CD14-positive monocyte (primary cell): ENCODE measurements around the gene CUEDC1. TPM values are rescaled to one million over a fixed set of nuclear protein-coding genes. Genes with fewer than 3 reads are reported as not detected.
"Not testable (repeated sequence)": the region's sequence is repeated elsewhere in the genome, so short reads cannot be mapped to it uniquely, and the experiment has no call there.

Experiments used
- DNase-seq, 3 donors: peaks; one replicate each; pipeline ENCODE4 v3.0.0-alpha.2; 2011 to 2022
- H2AFZ ChIP-seq: 2 replicates; pipeline ENCODE4 v1.6.0; 2012; ENCODE audit warnings: mild to moderate bottlenecking, low read depth, low read length, inconsistent platforms; ENCODE audit not compliant: insufficient read depth, poor library complexity, severe bottlenecking
- H3K27ac ChIP-seq, 2 donors: 1 replicate in 1 of 2; 2 replicates in 1 of 2; pipeline ENCODE4 v1.5.1; 2012 to 2013; ENCODE audit warnings: low read length in 2 of 2, control low read depth in 1 of 2, inconsistent platforms in 1 of 2, low read depth in 1 of 2, mild to moderate bottlenecking in 1 of 2
- H3K27me3 ChIP-seq, 2 donors: one replicate each; pipeline versions ENCODE4 v1.6.0 to v1.6.1; 2011 to 2013; ENCODE audit warnings: low read length in 2 of 2; ENCODE audit not compliant: control insufficient read depth in 2 of 2, insufficient read depth in 2 of 2
- H3K36me3 ChIP-seq, 2 donors: replicated peaks in 1 of 2; 1 replicate in 1 of 2; 2 replicates in 1 of 2; pipeline versions ENCODE4 v1.5.1 to v1.6.1; 2012 to 2013; ENCODE audit warnings: low read length in 2 of 2, control low read depth in 1 of 2, inconsistent platforms in 1 of 2, mild to moderate bottlenecking in 1 of 2; ENCODE audit not compliant: insufficient read depth in 2 of 2, control insufficient read depth in 1 of 2
- H3K4me1 ChIP-seq, 2 donors: 1 replicate in 1 of 2; 2 replicates in 1 of 2; pipeline versions ENCODE4 v1.5.1 to v1.6.1; 2012 to 2013; ENCODE audit warnings: low read length in 2 of 2, control low read depth in 1 of 2, inconsistent platforms in 1 of 2, mild to moderate bottlenecking in 1 of 2, moderate library complexity in 1 of 2; ENCODE audit not compliant: insufficient read depth in 2 of 2, control insufficient read depth in 1 of 2
- H3K4me2 ChIP-seq: replicated peaks from 2 replicates; pipeline ENCODE3; 2012; ENCODE audit warnings: low read length, moderate library complexity, mild to moderate bottlenecking; ENCODE audit not compliant: poor library complexity, severe bottlenecking; ENCODE audit errors: extremely low read depth
- H3K4me3 ChIP-seq, 3 experiments: fragments of 200-600 bp in 1 of 3; sonication (generic) in 1 of 3; replicated peaks in 1 of 3; 1 replicate in 2 of 3; 2 replicates in 1 of 3; pipeline ENCODE4 v1.5.1; 2011 to 2013; ENCODE audit warnings: low read length in 3 of 3, mild to moderate bottlenecking in 3 of 3, control low read depth in 2 of 3, low read depth in 2 of 3, inconsistent platforms in 1 of 3, moderate library complexity in 1 of 3
- H3K79me2 ChIP-seq: 2 replicates; pipeline ENCODE4 v1.6.0; 2012; ENCODE audit warnings: mild to moderate bottlenecking, control low read depth, inconsistent platforms, low read length, moderate library complexity; ENCODE audit not compliant: insufficient read depth
- H3K9ac ChIP-seq: 2 replicates; pipeline ENCODE4 v1.6.0; 2017; ENCODE audit warnings: low read length, mild to moderate bottlenecking; ENCODE audit not compliant: insufficient read depth, poor library complexity, severe bottlenecking
- H3K9me3 ChIP-seq, 2 donors: replicated peaks in 1 of 2; 1 replicate in 1 of 2; 2 replicates in 1 of 2; pipeline versions ENCODE4 v1.5.1 to v1.6.1; 2012 to 2013; ENCODE audit warnings: low read length in 2 of 2, control low read depth in 1 of 2; ENCODE audit not compliant: control insufficient read depth in 1 of 2, insufficient read depth in 1 of 2
- H4K20me1 ChIP-seq: 2 replicates; pipeline ENCODE4 v1.6.0; 2012; ENCODE audit warnings: mild to moderate bottlenecking, low read length, control low read depth, moderate library complexity; ENCODE audit not compliant: insufficient read depth
- H3K27ac Mint-ChIP-seq, 7 donors: one replicate each; pipeline ENCODE4 v1.8.0; 2020; ENCODE audit warnings: mild to moderate bottlenecking in 7 of 7, mixed read lengths in 7 of 7, moderate library complexity in 6 of 7, inconsistent platforms in 2 of 7
- H3K27me3 Mint-ChIP-seq, 3 donors: one replicate each; pipeline ENCODE4 v1.8.0; 2021 to 2022; ENCODE audit warnings: low read depth in 3 of 3, mild to moderate bottlenecking in 3 of 3, mixed read lengths in 3 of 3, moderate library complexity in 3 of 3, inconsistent platforms in 1 of 3
- H3K36me3 Mint-ChIP-seq, 2 donors: one replicate each; pipeline ENCODE4 v1.8.0; 2020; ENCODE audit warnings: mixed read lengths in 2 of 2, inconsistent platforms in 1 of 2, mild to moderate bottlenecking in 1 of 2
- H3K4me1 Mint-ChIP-seq: one replicate; pipeline ENCODE4 v1.8.0; 2020; ENCODE audit warnings: mild to moderate bottlenecking, mixed read lengths
- H3K4me3 Mint-ChIP-seq, 2 donors: one replicate each; pipeline ENCODE4 v1.8.0; 2020; ENCODE audit warnings: mild to moderate bottlenecking in 2 of 2, mixed read lengths in 2 of 2, moderate library complexity in 1 of 2
- H3K9me3 Mint-ChIP-seq, 7 donors: one replicate each; pipeline ENCODE4 v1.8.0; 2020 to 2022; ENCODE audit warnings: mixed read lengths in 7 of 7, mild to moderate bottlenecking in 6 of 7, moderate library complexity in 6 of 7, inconsistent platforms in 2 of 7
- WGBS: methylation state at CpG from one replicate; pipeline ENCODE4 v1.1.5; 2013; ENCODE audit warnings: missing lambda C conversion rate; ENCODE audit not compliant: insufficient coverage; 5-methylcytosine and 5-hydroxymethylcytosine counted together
- intact Hi-C, 2 donors: fragments of 100-400 bp; cut with micrococcal nuclease; formaldehyde crosslinking; loops; one replicate each; pipeline versions ENCODE4 v1.15.0 to v1.15.1; 2023
- polyA plus RNA-seq, 3 donors: library from polyadenylated mRNA; depleted of rRNA in 1 of 3; unstranded in 2 of 3; stranded (reverse) in 1 of 3; fragments of 300-500 nt in 2 of 3; fragments of >200 nt in 1 of 3; fragmentation: Illumina TruSeq in 2 of 3; gene quantifications; 1 replicate in 2 of 3; 2 replicates in 1 of 3; pipeline ENCODE4 v1.2.3, GENCODE V29; 2012 to 2021
- TF ChIP-seq, protein P1 (sequence below): fragments of 200-600 bp; IDR thresholded peaks from one replicate; pipeline ENCODE4 v1.8.0; 2022; ENCODE audit warnings: antibody characterized with exemption, mild to moderate bottlenecking

Gene CUEDC1
- polyA plus RNA-seq, 3 donors: 4.2 to 31.0 (median 4.3) TPM

DNA sequence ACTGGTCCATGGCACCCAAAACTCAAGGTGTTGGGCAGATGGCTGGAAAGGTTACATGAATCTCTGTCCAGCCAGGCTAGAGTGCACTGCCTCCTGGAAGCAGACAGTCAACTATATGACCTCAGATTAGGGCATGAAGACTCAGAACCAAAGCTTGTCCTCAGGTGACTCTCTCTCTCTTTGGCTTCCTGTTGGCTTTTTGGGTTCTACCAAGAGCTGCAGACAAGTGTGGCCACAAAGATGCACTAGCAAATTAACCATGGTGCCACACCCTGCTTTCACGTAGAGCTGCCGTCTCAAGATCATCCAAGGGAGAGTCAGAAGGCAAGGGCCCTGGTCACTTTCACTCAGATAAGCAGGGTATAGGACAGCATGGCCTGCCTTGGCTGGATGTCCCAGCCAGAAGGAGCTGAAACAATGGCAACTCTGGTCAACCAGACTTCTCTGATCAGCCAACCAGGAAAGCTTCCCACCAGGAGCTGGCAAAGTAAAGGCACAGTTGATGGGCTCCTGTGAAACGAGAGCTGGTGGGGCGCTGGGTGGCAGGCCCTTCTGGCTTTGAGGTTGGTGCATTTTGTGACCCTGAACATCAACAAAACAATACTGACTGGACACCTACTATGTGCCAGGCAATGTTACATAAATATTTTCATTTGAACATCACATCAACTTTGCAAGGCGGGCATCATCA is 31.9 kb downstream of the CUEDC1 start:
- H3K36me3 Mint-ChIP-seq: peaks cover 9 to 19% of the 10 kb centered on the region in 2 donors
- H3K4me3 Mint-ChIP-seq: no peak overlapping the region
- Histone ChIP-seq H3K9ac (no peak overlapping the region), H4K20me1 (peaks cover 21% of the 10 kb centered on the region), H3K4me2 (no peak overlapping the region), H3K4me1 (no peaks in the 10 kb centered on the region), H3K27me3 (no peaks in the 10 kb centered on the region), H3K79me2 (no peaks in the 10 kb centered on the region), H3K9me3 (no peaks in the 10 kb centered on the region), H3K36me3 (peaks cover 0 to 3% of the 10 kb centered on the region in 2 donors), H3K4me3 (no peak overlapping the region), H3K27ac (no peak overlapping the region), H2AFZ (no peak overlapping the region)
- H3K9me3 Mint-ChIP-seq: no peaks in the 10 kb centered on the region
- no peak overlapping the region for H3K27ac Mint-ChIP-seq
- 98% methylated on average over 3 of the region's 5 CpGs for WGBS
- peaks cover 0 to 3% (median 3%) of the 10 kb centered on the region in 3 donors for H3K27me3 Mint-ChIP-seq
- no peak for DNase-seq
- intact Hi-C loops: no loop called here
- TF ChIP-seq, protein P1, sequence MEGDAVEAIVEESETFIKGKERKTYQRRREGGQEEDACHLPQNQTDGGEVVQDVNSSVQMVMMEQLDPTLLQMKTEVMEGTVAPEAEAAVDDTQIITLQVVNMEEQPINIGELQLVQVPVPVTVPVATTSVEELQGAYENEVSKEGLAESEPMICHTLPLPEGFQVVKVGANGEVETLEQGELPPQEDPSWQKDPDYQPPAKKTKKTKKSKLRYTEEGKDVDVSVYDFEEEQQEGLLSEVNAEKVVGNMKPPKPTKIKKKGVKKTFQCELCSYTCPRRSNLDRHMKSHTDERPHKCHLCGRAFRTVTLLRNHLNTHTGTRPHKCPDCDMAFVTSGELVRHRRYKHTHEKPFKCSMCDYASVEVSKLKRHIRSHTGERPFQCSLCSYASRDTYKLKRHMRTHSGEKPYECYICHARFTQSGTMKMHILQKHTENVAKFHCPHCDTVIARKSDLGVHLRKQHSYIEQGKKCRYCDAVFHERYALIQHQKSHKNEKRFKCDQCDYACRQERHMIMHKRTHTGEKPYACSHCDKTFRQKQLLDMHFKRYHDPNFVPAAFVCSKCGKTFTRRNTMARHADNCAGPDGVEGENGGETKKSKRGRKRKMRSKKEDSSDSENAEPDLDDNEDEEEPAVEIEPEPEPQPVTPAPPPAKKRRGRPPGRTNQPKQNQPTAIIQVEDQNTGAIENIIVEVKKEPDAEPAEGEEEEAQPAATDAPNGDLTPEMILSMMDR: no peak
- H3K4me1 Mint-ChIP-seq: peaks cover 10% of the 10 kb centered on the region

DNA sequence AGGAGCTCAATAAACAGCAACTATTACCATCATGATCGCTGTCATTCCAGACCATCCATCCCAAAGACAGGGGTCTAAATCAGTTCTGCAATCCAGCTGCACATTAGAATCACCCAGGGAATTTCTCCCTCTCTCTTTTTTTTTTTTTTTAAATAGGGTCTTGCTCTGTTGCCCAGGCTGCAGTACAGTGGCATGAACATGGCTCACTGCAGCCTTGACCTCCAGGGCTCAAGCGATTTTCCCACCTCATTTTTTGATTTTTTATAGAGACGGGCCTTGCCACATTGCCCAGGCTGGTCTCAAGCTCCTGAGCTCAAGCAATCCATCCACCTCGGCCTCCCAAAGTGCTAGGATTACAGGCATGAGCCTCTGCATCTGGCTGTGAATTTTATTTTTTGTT is 32.5 kb downstream of the CUEDC1 start:
- H3K79me2 ChIP-seq, H3K9me3 ChIP-seq, H3K4me3 ChIP-seq, H3K4me3 Mint-ChIP-seq, H3K27ac Mint-ChIP-seq, H2AFZ ChIP-seq, H3K9ac ChIP-seq, H3K4me1 ChIP-seq, H3K4me2 ChIP-seq, H3K27ac ChIP-seq, H3K9me3 Mint-ChIP-seq, H3K27me3 ChIP-seq, intact Hi-C loops, DNase-seq, H3K36me3 ChIP-seq, H3K27me3 Mint-ChIP-seq: not testable (repeated sequence)
- peaks cover 9 to 19% of the 10 kb centered on the region in 2 donors for H3K36me3 Mint-ChIP-seq
- H4K20me1 ChIP-seq: peaks cover 17% of the 10 kb centered on the region
- WGBS: 100% methylated on average over 3 of the region's 4 CpGs
- H3K4me1 Mint-ChIP-seq: peaks cover 10% of the 10 kb centered on the region
